Spleen (tissue), 11 donors: ENCODE data around the gene HSPB2. TPM values are rescaled to one million over a fixed set of nuclear protein-coding genes. Genes with fewer than 3 reads are reported as not detected.

ENCODE experiments used
- DNase-seq: peaks from one replicate; pipeline ENCODE4 v3.0.0-alpha.2; 2020
- H3K27ac ChIP-seq, 8 donors: fragments of 200-600 bp; sonication (generic) in 7 of 8; 1 replicate in 4 of 8; 2 replicates in 4 of 8; pipeline versions ENCODE4 v1.5.0 to v1.8.0; 2016 to 2021; ENCODE audit warnings: inconsistent platforms in 4 of 8, mild to moderate bottlenecking in 4 of 8, moderate library complexity in 1 of 8
- H3K27me3 ChIP-seq, 7 donors: fragments of 200-600 bp; sonication (generic) in 6 of 7; replicated peaks in 1 of 7; 1 replicate in 4 of 7; 2 replicates in 3 of 7; pipeline versions ENCODE4 v1.5.0 to v1.8.0; 2016 to 2021; ENCODE audit warnings: inconsistent platforms in 3 of 7, mild to moderate bottlenecking in 1 of 7
- H3K36me3 ChIP-seq, 6 donors: fragments of 200-600 bp; sonication (generic) in 5 of 6; 1 replicate in 4 of 6; 2 replicates in 2 of 6; pipeline versions ENCODE4 v1.5.0 to v1.8.0; 2016 to 2021; ENCODE audit warnings: inconsistent platforms in 2 of 6
- H3K4me1 ChIP-seq, 6 donors: fragments of 200-600 bp; sonication (generic) in 5 of 6; 1 replicate in 3 of 6; 2 replicates in 3 of 6; pipeline versions ENCODE4 v1.5.0 to v1.8.0; 2016 to 2021; ENCODE audit warnings: inconsistent platforms in 3 of 6
- H3K4me3 ChIP-seq, 8 donors: fragments of 200-600 bp; sonication (generic) in 7 of 8; 1 replicate in 4 of 8; 2 replicates in 4 of 8; pipeline versions ENCODE4 v1.5.0 to v1.8.0; 2016 to 2021; ENCODE audit warnings: inconsistent platforms in 4 of 8, mild to moderate bottlenecking in 4 of 8, moderate library complexity in 2 of 8
- H3K9me3 ChIP-seq, 8 donors: fragments of 200-600 bp; sonication (generic) in 7 of 8; 1 replicate in 4 of 8; 2 replicates in 4 of 8; pipeline versions ENCODE4 v1.5.0 to v1.8.0; 2016 to 2021; ENCODE audit warnings: inconsistent platforms in 4 of 8
- CTCF ChIP-seq, 11 experiments: fragments of 200-600 bp in 7 of 11; fragments of 450-650 bp in 4 of 11; sonication (generic) in 4 of 11; IDR thresholded peaks in 8 of 11; conservative IDR thresholded peaks in 3 of 11; 1 replicate in 7 of 11; 2 replicates in 4 of 11; pipeline versions ENCODE4 v1.4.0 to v1.8.0; 2016 to 2021; ENCODE audit warnings: antibody characterized with exemption in 11 of 11, inconsistent platforms in 4 of 11, mild to moderate bottlenecking in 1 of 11
- POLR2A ChIP-seq, 3 donors: fragments of 450-650 bp; IDR thresholded peaks; one replicate each; pipeline ENCODE4 v1.5.1; 2017; ENCODE audit warnings: antibody characterized with exemption in 3 of 3, mild to moderate bottlenecking in 1 of 3
- POLR2AphosphoS5 ChIP-seq, 3 donors: sonication (generic); formaldehyde crosslinking; IDR thresholded peaks; one replicate each; pipeline ENCODE4 v1.5.1; 2017; ENCODE audit warnings: antibody characterized with exemption in 3 of 3
- WGBS, 5 donors: extraction: QIAGEN DNeasy Blood & Tissue Kit in 3 of 5; methylation state at CpG; one replicate each; pipeline versions ENCODE4 v1.1.5 to v1.1.7; 2013 to 2018; 5-methylcytosine and 5-hydroxymethylcytosine counted together
- intact Hi-C: fragments of 100-400 bp; cut with DNase I; formaldehyde crosslinking; loops from one replicate; pipeline ENCODE4 v1.15.0; 2023; ENCODE audit warnings: low total_unique reads
- polyA plus RNA-seq, 3 donors: library from polyadenylated mRNA; stranded (reverse); fragments of 200-250 nt; gene quantifications; one replicate each; pipeline ENCODE4 v1.2.1, GENCODE V29; 2013
- total RNA-seq, 7 donors: library from RNA; depleted of rRNA in 3 of 7; stranded (reverse); fragments of >200 nt in 3 of 7; fragmentation: NEBNext Ultra II Directional in 4 of 7; extraction: Animal tissue kit (Norgen Biotek cat#: 25700) in 4 of 7; gene quantifications; one replicate each; pipeline versions ENCODE4 v1.1.0 to v1.2.1, GENCODE V29; 2016 to 2021
- donor health status: healthy with polysubstance abuse.
- donor health status: DM: no; HTN: no; CAD: no; lungs with moderate emphysema.
- donor health status: DM: no; HTN: no; CAD: no.
- donor health status: Bipolar disorder and iron deficiency.
- donor health status: healthy.
- donor health status: DM: no; HTN: no; CAD: no.
- donor health status: DM: yes; HTN: yes; CAD: no.

HSPB2 gene
- total and polyA plus RNA-seq, 10 donors, result 0.60 to 6.0 (median 1.8) TPM; not detected in 2

- H3K27ac ChIP-seq, result no peak overlapping the region
- H3K27me3 ChIP-seq, result no peaks in the 10 kb centered on the region
- no peak overlapping the region for H3K4me3 ChIP-seq
- H3K4me1 ChIP-seq, result peaks cover 4 to 22% (median 12%) of the 10 kb centered on the region in 6 donors
- DNase-seq, result no peak
- intact Hi-C loops, result no loop called here
- no peaks in the 10 kb centered on the region for H3K9me3 ChIP-seq
- 90 to 97% (median 92%) methylated on average over 7 of the region's 7 CpGs for WGBS, 5 donors
- TF ChIP-seq POLR2A (IDR thresholded peaks at IDR 0.05), result no peak
- TF ChIP-seq POLR2AphosphoS5 (IDR thresholded peaks at IDR 0.05), result no peak
- no peak for TF ChIP-seq CTCF (IDR thresholded peaks at IDR 0.05 in 8 of 11, conservative IDR thresholded peaks at IDR 0.05 in 3 of 11)
- H3K36me3 ChIP-seq, result no peaks in the 10 kb centered on the region
These were observed 30.3 kb downstream of the HSPB2 start for GRCh38 chr11:111942829-111943228.

- H3K9me3 ChIP-seq, result no peaks in the 10 kb centered on the region
- H3K4me1 ChIP-seq, result peaks cover 0 to 9% (median 0%) of the 10 kb centered on the region in 6 donors
- intact Hi-C loops, result no loop called here
- 61 to 73% (median 68%) methylated on average over 3 of the region's 3 CpGs for WGBS, 5 donors
- H3K27ac ChIP-seq, result no peak overlapping the region
- TF ChIP-seq POLR2AphosphoS5 (IDR thresholded peaks at IDR 0.05) (no peak), CTCF (IDR thresholded peaks at IDR 0.05 in 8 of 11, conservative IDR thresholded peaks at IDR 0.05 in 3 of 11) (no peak), POLR2A (IDR thresholded peaks at IDR 0.05) (no peak)
- no peaks in the 10 kb centered on the region for H3K36me3 ChIP-seq
- no peak for DNase-seq
- H3K4me3 ChIP-seq, result no peak overlapping the region
- H3K27me3 ChIP-seq, result no peaks in the 10 kb centered on the region
These were observed 31.6 kb downstream of the HSPB2 start for GRCh38 chr11:111944139-111944538.

GRCh38 chr11:111944651-111945051 lies 32.1 kb downstream of the HSPB2 start:
- intact Hi-C loops, result no loop called here
- TF ChIP-seq CTCF (IDR thresholded peaks at IDR 0.05 in 8 of 11, conservative IDR thresholded peaks at IDR 0.05 in 3 of 11) (no peak), POLR2AphosphoS5 (IDR thresholded peaks at IDR 0.05) (no peak), POLR2A (IDR thresholded peaks at IDR 0.05) (no peak)
- no peak for DNase-seq
- Histone ChIP-seq H3K27me3 (no peaks in the 10 kb centered on the region), H3K4me1 (peaks cover 0 to 10% (median 0%) of the 10 kb centered on the region in 6 donors), H3K27ac (no peak overlapping the region), H3K4me3 (no peak overlapping the region), H3K9me3 (no peaks in the 10 kb centered on the region), H3K36me3 (no peaks in the 10 kb centered on the region)
- 66 to 86% (median 77%) methylated on average over 5 of the region's 5 CpGs for WGBS, 5 donors

- no peak for DNase-seq
- H3K9me3 ChIP-seq, result no peaks in the 10 kb centered on the region
- whole genome bisulfite sequencing, 5 donors, result 55 to 88% (median 76%) methylated on average over 1 of the region's 1 CpG
- H3K36me3 ChIP-seq, result no peaks in the 10 kb centered on the region
- TF ChIP-seq CTCF (IDR thresholded peaks at IDR 0.05 in 8 of 11, conservative IDR thresholded peaks at IDR 0.05 in 3 of 11) (no peak), POLR2A (IDR thresholded peaks at IDR 0.05) (no peak), POLR2AphosphoS5 (IDR thresholded peaks at IDR 0.05) (no peak)
- no peak overlapping the region for H3K4me3 ChIP-seq
- H3K4me1 ChIP-seq, result peaks cover 0 to 13% (median 0%) of the 10 kb centered on the region in 6 donors
- no peaks in the 10 kb centered on the region for H3K27me3 ChIP-seq
- no peak overlapping the region for H3K27ac ChIP-seq
- intact Hi-C loops, result no loop called here
These were observed 32.7 kb downstream of the HSPB2 start for GRCh38 chr11:111945198-111945597.
